Measurements from ENCODE around the gene HDAC2. TPM values are rescaled to one million over a fixed set of nuclear protein-coding genes. Genes with fewer than 3 reads are reported as not detected.
A peak's percentile ranks its signal among the peaks of the same experiment; 100 is the strongest.

The HDAC2 gene
- total RNA-seq, 2 donors from 2014 or later, result 25.6 to 32.4 TPM

DNA sequence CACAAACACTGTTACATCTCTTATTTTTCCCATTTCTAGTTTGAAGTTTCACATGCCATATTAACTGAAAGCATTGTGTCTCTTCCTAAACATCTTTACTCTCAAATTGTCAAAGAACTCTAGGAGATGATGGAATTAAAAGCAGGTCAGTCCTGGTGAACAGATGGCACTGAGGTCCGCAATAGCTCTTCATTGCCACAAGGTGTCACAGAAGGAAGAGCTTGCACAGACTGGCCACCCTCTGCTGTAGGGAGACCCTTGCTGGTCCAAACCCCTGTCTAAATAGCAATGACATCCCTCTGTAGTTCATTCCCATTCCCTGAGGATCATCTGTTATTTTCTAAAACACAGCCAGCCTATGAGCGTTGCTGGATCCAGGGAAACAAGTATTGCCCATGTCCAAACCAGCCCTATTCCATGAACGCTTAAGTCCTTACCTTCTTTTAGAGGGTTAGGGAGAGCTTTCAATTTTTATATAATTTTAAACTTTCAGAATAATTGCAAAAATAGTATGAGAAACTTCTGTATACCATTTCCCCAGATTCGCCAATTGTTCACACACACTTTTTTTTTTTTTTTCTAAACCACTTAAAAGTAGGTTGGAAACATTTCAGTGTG, 10.1 kb upstream of the HDAC2 start:
- TF ChIP-seq, protein P1, sequence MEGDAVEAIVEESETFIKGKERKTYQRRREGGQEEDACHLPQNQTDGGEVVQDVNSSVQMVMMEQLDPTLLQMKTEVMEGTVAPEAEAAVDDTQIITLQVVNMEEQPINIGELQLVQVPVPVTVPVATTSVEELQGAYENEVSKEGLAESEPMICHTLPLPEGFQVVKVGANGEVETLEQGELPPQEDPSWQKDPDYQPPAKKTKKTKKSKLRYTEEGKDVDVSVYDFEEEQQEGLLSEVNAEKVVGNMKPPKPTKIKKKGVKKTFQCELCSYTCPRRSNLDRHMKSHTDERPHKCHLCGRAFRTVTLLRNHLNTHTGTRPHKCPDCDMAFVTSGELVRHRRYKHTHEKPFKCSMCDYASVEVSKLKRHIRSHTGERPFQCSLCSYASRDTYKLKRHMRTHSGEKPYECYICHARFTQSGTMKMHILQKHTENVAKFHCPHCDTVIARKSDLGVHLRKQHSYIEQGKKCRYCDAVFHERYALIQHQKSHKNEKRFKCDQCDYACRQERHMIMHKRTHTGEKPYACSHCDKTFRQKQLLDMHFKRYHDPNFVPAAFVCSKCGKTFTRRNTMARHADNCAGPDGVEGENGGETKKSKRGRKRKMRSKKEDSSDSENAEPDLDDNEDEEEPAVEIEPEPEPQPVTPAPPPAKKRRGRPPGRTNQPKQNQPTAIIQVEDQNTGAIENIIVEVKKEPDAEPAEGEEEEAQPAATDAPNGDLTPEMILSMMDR (IDR thresholded peaks at IDR 0.05), result peak in 1 of 2 donors; percentile 52
- DNase-seq (ENCODE audit: low spot score), result no peak
- H3K4me3 ChIP-seq, result no peak overlapping the region

DNA sequence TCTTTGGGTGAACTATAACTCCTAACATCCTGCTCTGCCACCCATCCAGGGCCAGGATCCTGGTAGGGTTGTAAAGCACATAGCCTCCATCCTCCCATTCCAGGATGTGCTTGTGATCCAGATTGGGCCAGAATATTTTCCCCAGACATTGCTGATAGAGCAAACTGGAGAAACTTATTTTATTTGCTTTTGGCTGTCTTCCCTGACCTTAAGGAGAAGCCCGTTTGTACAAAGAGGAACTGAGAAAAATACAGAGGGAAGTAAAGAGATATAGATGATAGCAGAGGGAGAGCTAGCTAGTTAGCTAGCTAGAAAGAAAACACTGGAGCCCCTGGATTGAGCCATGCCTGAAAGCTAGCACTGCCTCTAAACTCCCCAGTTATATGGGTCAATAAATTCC, 9.0 kb upstream of the HDAC2 start:
- Histone ChIP-seq H3K4me3 (no peak overlapping the region), H3K27me3 (no peaks in the 10 kb centered on the region), H3K27ac (no peak overlapping the region), H3K9me3 (no peaks in the 10 kb centered on the region), H3K36me3 (no peaks in the 10 kb centered on the region), H3K4me1 (no peaks in the 10 kb centered on the region)
- no peak for DNase-seq (ENCODE audit: low spot score)
- TF ChIP-seq, protein P1 (IDR thresholded peaks at IDR 0.05), result no peak

More for the DNA sequence above, 10.1 kb upstream of the HDAC2 start:
- Histone ChIP-seq H3K9me3 (no peaks in the 10 kb centered on the region), H3K27me3 (no peaks in the 10 kb centered on the region), H3K36me3 (no peaks in the 10 kb centered on the region), H3K27ac (no peak overlapping the region), H3K4me1 (no peaks in the 10 kb centered on the region)

DNA sequence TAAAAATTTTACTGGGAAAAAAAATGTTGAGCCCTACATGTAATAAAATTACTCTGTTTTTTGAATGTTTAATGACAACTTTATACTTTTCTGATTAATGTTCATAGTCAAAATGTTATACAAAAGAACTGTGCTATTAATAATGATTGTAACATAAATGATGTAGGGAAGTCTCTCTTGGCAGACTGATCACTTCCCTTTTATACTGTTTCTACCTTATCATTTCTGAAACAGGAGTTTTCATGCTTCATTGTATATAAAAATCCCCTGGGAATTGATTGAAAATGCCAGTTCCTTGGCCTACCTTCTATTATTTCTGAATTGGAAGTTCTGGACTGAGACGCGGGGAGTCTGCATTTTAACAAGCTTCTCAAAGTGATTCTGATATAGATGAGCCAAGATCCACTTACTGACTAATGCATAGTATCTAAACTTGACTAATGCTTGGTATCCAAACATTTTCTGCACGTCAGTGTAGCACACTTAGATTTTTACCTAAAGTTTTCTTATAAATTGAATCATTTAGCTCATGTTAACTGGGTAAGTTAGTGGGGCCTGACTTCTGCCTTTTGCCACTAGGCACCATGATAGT, 7.2 kb upstream of the HDAC2 start:
- Histone ChIP-seq H3K27me3 (no peaks in the 10 kb centered on the region), H3K4me3 (no peak overlapping the region), H3K27ac (no peak overlapping the region), H3K9me3 (no peaks in the 10 kb centered on the region), H3K36me3 (no peaks in the 10 kb centered on the region), H3K4me1 (no peaks in the 10 kb centered on the region)
- TF ChIP-seq, protein P1 (IDR thresholded peaks at IDR 0.05), result no peak
- no peak for DNase-seq (ENCODE audit: low spot score)

DNA sequence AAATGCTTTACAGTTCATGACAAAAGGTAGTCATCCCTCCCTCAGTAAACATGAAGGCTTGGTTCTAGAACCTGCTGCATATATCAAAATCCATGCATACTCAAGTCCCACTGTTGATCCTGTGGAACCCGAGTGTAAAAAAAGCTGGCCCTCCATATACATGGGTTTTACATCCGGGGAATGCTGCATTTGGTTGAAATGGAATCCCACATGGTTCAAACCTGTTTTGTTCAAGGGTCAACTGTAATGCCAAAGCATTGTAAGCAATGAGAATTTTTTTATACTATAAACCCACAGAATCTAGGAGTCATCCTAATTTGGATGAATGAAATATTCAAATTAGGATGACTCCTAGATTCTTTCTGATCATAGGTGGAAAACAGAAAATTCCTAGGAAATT, 5.9 kb upstream of the HDAC2 start:
- TF ChIP-seq, protein P1 (IDR thresholded peaks at IDR 0.05), result no peak
- H3K27me3 ChIP-seq, result no peaks in the 10 kb centered on the region
- no peak overlapping the region for H3K27ac ChIP-seq
- no peaks in the 10 kb centered on the region for H3K9me3 ChIP-seq
- H3K4me3 ChIP-seq, result no peak overlapping the region
- H3K4me1 ChIP-seq, result no peaks in the 10 kb centered on the region
- H3K36me3 ChIP-seq, result no peaks in the 10 kb centered on the region
- DNase-seq (ENCODE audit: low spot score), result no peak

DNA sequence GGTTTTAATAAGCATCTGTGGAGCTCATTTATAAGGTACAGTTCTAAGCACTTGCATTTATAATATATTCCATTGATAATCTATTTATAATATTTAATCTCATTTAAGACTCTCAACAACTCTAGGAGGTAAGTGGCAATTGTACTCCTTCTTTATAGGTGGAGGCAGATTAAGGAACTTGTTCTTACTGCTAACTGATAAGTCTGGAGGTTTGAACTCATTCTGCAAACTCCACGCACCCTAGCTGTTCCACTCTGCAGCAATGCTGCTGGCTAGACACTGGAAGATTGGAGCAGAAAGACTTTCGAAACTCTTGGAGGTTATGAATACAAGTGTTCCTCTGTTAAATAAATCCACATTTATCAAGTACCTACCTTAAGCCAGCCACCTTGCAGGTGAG, 793 bp upstream of the HDAC2 start:
- no peak for DNase-seq (ENCODE audit: low spot score)
- Histone ChIP-seq H3K27ac (peak overlapping the region; percentile 78 to 87), H3K9me3 (no peaks in the 10 kb centered on the region), H3K4me1 (peaks cover 0 to 28% of the 10 kb centered on the region in 2 donors), H3K27me3 (no peaks in the 10 kb centered on the region), H3K36me3 (no peaks in the 10 kb centered on the region), H3K4me3 (peak overlapping the region; percentile 87 to 91)
- TF ChIP-seq, protein P1 (IDR thresholded peaks at IDR 0.05), result no peak

Measured in right atrium auricular region (tissue), 2 donors.